K562 (cell line): ENCODE results near the gene DNAAF3. TPM values are rescaled to one million over a fixed set of nuclear protein-coding genes. Genes with fewer than 3 reads are reported as not detected.

ENCODE experiments used
- ARID2 ChIP-seq: fragments of 450-650 bp; IDR thresholded peaks from 2 replicates; pipeline ENCODE4 v1.6.1; 2017; ENCODE audit warnings: antibody characterized with exemption, mild to moderate bottlenecking
- BRCA1 ChIP-seq, 2 experiments: fragments of 450-650 bp in 1 of 2; sonication (generic) in 1 of 2; formaldehyde crosslinking in 1 of 2; IDR thresholded peaks; 2 replicates each; pipeline versions ENCODE4 v1.5.0 to v1.6.1; 2017 to 2020; ENCODE audit warnings: mild to moderate bottlenecking in 1 of 2, missing genetic modification reagents in 1 of 2
- ERF ChIP-seq: fragments of 450-650 bp; formaldehyde crosslinking; IDR thresholded peaks from 2 replicates; pipeline ENCODE4 v1.4.0; 2020; ENCODE audit warnings: mild to moderate bottlenecking, mixed read lengths
- FOXK1 ChIP-seq: sonication (generic); formaldehyde crosslinking; IDR thresholded peaks from 2 replicates; pipeline ENCODE4 v1.8.0; 2022; ENCODE audit warnings: missing genetic modification reagents, mild to moderate bottlenecking, borderline replicate concordance
- FOXO4 ChIP-seq: fragments of 450-650 bp; formaldehyde crosslinking; IDR thresholded peaks from 2 replicates; pipeline ENCODE4 v1.4.0; 2020; ENCODE audit warnings: mild to moderate bottlenecking, moderate library complexity
- HCFC1 ChIP-seq: IDR thresholded peaks from 2 replicates; pipeline ENCODE4 v1.6.1; 2012; ENCODE audit warnings: low read depth, low read length, improper control_type of control experiment
- NFE2 ChIP-seq: IDR thresholded peaks from 2 replicates; pipeline ENCODE4 v1.6.1; 2014; ENCODE audit warnings: antibody characterized with exemption, low read depth
- NUFIP1 ChIP-seq: fragments of 450-650 bp; IDR thresholded peaks from 2 replicates; pipeline ENCODE4 v1.6.1; 2018; ENCODE audit not compliant: partially characterized antibody
- POLR2A ChIP-seq: fragments of 450-650 bp; conservative IDR thresholded peaks from 2 replicates; pipeline ENCODE4 v1.6.1; 2016
- SETDB1 ChIP-seq: IDR thresholded peaks from one replicate; pipeline ENCODE4 v1.6.1; 2012; ENCODE audit warnings: low read length, control low read depth, inconsistent platforms
- SMAD1 ChIP-seq: fragments of 150-350 bp; IDR thresholded peaks from 2 replicates; pipeline ENCODE4 v1.6.1; 2014; ENCODE audit warnings: low read length, low read depth; ENCODE audit not compliant: partially characterized antibody
- TEAD2 ChIP-seq: fragments of 450-650 bp; IDR thresholded peaks from 2 replicates; pipeline ENCODE4 v1.6.1; 2016; ENCODE audit warnings: missing genetic modification characterization, control low read depth, missing compliant biosample characterization
- ZBTB2 ChIP-seq: fragments of 450-650 bp; IDR thresholded peaks from 2 replicates; pipeline ENCODE4 v1.6.1; 2016; ENCODE audit warnings: antibody characterized with exemption
- ZBTB26 ChIP-seq: fragments of 450-650 bp; formaldehyde crosslinking; IDR thresholded peaks from 2 replicates; pipeline ENCODE4 v1.4.0; 2022; ENCODE audit warnings: missing genetic modification characterization
- ZNF174 ChIP-seq: fragments of 250-450 bp; sonication (Bioruptor Pico); IDR thresholded peaks from 2 replicates; pipeline ENCODE4 v1.4.0; 2020; ENCODE audit warnings: mild to moderate bottlenecking
- ZNF23 ChIP-seq: fragments of 250-450 bp; sonication (Bioruptor Pico); IDR thresholded peaks from 2 replicates; pipeline ENCODE4 v1.4.0; 2020; ENCODE audit warnings: mild to moderate bottlenecking
- polyA plus RNA-seq, 8 experiments: library from polyadenylated mRNA; depleted of rRNA in 4 of 8; stranded (reverse) in 5 of 8; unstranded in 3 of 8; fragments of >200 nt; fragmentation: Nextera tagmentation in 2 of 8; fragmentation: Illumina TruSeq in 1 of 8; extraction: Ambion mirVana in 2 of 8; extraction: Trizol in 1 of 8; gene quantifications; 2 replicates each; pipeline versions ENCODE4 v1.2.1 to v1.2.3, GENCODE V29; 2011 to 2014; ENCODE audit warnings: inconsistent platforms in 1 of 8, missing spikeins in 1 of 8
- total RNA-seq, 7 experiments: library from RNA; depleted of rRNA in 6 of 7; stranded (reverse); fragments of >200 nt in 6 of 7; fragmentation: Illumina TruSeq in 2 of 7; extraction: Trizol in 2 of 7; gene quantifications; 2 replicates each; pipeline versions ENCODE4 v1.2.1 to v1.2.3, GENCODE V29; 2011 to 2021; ENCODE audit warnings: low replicate concordance in 1 of 7
- TF ChIP-seq, protein P1 (sequence below), 3 experiments: IDR thresholded peaks in 2 of 3; conservative IDR thresholded peaks in 1 of 3; 2 replicates each; pipeline ENCODE4 v1.5.1; 2011 to 2012; ENCODE audit warnings: low read length in 3 of 3, mild to moderate bottlenecking in 3 of 3, control low read depth in 2 of 3, improper control_type of control experiment in 1 of 3, inconsistent platforms in 1 of 3, low read depth in 1 of 3, mixed read lengths in 1 of 3, moderate library complexity in 1 of 3; ENCODE audit not compliant: insufficient read depth in 2 of 3
- TF ChIP-seq, protein P2 (sequence below): sonication (generic); formaldehyde crosslinking; IDR thresholded peaks from 2 replicates; pipeline ENCODE4 v1.8.0; 2022; ENCODE audit warnings: mild to moderate bottlenecking, missing genetic modification reagents

The DNAAF3 gene
- total and polyA plus RNA-seq, 9 of the 15 experiments (the other 6 are each of a cell fraction or from before 2014, with no cell fraction given), result 21.6 to 61.5 (median 43.0) TPM

DNA sequence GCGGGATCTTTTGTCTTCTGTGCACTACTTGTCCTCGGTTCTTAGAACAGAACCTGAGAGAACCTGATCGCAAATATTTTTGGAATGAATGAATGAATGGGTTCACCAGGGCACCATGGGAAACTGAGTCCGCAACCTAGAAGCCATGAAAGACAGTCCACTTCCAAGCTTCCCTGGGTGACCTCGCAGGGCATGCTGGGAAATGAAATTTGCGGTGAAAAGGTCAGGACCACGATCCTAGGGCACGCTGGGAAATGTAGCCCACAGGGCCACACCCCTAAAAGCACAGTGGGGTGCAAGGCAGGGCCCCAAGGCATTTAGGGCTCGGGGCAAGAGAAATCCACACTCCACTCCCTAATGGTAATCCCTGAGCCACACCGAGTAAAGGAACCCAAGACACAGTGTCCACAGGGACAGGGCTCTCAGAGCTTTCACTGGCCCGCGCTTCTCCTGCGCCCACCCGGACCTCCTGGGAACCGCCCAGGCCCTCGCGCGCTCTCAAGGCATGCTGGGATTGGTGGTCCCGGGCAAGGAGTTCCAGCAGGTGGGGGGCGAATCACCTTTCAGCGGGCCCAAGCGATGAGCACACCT is 47.9 kb downstream of the DNAAF3 start (continued):
- TF ChIP-seq ZNF23 (CRISPR knock-in tag), result no peak
- peak; percentile 75 for TF ChIP-seq HCFC1
- 0 out of 2 replicates have a peak, but pooled peaks have one; percentile 20 for TF ChIP-seq ZBTB2
- no peak for TF ChIP-seq FOXK1 (CRISPR knock-in tag)
- no peak for TF ChIP-seq NUFIP1
- TF ChIP-seq ZNF174 (CRISPR knock-in tag), result no peak
- no peak for TF ChIP-seq BRCA1 (IDR thresholded peaks at IDR 0.05)
- no peak for TF ChIP-seq BRCA1 (CRISPR knock-in tag; IDR thresholded peaks at IDR 0.05)
- TF ChIP-seq, protein P1, sequence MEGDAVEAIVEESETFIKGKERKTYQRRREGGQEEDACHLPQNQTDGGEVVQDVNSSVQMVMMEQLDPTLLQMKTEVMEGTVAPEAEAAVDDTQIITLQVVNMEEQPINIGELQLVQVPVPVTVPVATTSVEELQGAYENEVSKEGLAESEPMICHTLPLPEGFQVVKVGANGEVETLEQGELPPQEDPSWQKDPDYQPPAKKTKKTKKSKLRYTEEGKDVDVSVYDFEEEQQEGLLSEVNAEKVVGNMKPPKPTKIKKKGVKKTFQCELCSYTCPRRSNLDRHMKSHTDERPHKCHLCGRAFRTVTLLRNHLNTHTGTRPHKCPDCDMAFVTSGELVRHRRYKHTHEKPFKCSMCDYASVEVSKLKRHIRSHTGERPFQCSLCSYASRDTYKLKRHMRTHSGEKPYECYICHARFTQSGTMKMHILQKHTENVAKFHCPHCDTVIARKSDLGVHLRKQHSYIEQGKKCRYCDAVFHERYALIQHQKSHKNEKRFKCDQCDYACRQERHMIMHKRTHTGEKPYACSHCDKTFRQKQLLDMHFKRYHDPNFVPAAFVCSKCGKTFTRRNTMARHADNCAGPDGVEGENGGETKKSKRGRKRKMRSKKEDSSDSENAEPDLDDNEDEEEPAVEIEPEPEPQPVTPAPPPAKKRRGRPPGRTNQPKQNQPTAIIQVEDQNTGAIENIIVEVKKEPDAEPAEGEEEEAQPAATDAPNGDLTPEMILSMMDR (IDR thresholded peaks at IDR 0.05 in 2 of 3, conservative IDR thresholded peaks at IDR 0.05 in 1 of 3; ENCODE audit: insufficient read depth in 2 of 3, low read depth in 1 of 3, low read length in 3 of 3), result no peak
- no peak for TF ChIP-seq FOXO4 (CRISPR knock-in tag)
- no peak for TF ChIP-seq SMAD1
- TF ChIP-seq, protein P2, sequence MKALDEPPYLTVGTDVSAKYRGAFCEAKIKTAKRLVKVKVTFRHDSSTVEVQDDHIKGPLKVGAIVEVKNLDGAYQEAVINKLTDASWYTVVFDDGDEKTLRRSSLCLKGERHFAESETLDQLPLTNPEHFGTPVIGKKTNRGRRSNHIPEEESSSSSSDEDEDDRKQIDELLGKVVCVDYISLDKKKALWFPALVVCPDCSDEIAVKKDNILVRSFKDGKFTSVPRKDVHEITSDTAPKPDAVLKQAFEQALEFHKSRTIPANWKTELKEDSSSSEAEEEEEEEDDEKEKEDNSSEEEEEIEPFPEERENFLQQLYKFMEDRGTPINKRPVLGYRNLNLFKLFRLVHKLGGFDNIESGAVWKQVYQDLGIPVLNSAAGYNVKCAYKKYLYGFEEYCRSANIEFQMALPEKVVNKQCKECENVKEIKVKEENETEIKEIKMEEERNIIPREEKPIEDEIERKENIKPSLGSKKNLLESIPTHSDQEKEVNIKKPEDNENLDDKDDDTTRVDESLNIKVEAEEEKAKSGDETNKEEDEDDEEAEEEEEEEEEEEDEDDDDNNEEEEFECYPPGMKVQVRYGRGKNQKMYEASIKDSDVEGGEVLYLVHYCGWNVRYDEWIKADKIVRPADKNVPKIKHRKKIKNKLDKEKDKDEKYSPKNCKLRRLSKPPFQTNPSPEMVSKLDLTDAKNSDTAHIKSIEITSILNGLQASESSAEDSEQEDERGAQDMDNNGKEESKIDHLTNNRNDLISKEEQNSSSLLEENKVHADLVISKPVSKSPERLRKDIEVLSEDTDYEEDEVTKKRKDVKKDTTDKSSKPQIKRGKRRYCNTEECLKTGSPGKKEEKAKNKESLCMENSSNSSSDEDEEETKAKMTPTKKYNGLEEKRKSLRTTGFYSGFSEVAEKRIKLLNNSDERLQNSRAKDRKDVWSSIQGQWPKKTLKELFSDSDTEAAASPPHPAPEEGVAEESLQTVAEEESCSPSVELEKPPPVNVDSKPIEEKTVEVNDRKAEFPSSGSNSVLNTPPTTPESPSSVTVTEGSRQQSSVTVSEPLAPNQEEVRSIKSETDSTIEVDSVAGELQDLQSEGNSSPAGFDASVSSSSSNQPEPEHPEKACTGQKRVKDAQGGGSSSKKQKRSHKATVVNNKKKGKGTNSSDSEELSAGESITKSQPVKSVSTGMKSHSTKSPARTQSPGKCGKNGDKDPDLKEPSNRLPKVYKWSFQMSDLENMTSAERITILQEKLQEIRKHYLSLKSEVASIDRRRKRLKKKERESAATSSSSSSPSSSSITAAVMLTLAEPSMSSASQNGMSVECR (CRISPR knock-in tag), result peak; percentile 5; the same call in 1 of the 2 replicates
- no peak for TF ChIP-seq SETDB1
- no peak for TF ChIP-seq TEAD2 (tag)
- TF ChIP-seq ARID2, result no peak
- TF ChIP-seq NFE2, result no peak
- no peak for TF ChIP-seq ERF (CRISPR knock-in tag)
- TF ChIP-seq ZBTB26 (CRISPR knock-in tag), result no peak
- 0 out of 2 replicates have a peak, but pooled peaks have one; percentile 46 for TF ChIP-seq POLR2A
